ENCODE measurements around the gene NUBP2.

Gene NUBP2

DNA sequence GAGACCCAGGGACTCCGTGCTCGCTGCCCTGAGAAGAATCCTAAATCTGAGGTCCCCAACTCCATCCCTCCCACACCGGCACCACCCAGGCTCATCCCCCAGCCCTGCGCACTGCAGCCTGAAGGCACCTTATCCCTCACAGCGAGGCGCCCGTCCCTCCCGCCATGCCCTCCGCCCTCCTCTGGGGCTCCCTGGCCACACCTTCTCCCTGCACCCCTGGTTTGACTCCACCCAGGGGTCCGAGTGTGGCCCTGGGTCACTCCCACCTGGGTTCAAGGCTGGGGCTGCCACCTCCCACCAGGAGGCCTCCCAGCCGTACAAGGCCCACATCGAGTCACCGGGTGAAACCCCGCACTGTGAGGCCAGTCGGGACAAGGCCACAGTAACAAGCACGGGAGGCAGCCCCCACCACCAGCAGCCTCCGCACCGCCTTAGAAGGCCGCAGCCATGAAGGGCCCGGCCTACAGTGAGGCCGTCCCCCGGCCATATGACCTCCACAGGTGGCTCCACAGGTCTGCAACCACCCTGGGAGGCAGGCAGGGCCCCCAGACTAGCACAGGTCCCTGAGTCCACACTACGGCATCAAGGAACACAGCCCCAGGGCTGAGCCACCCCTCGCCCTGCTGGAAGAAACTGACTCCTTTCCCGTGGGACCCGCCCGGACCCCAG lies 35.6 kb downstream of the NUBP2 start:
- TF ChIP-seq, protein P1, sequence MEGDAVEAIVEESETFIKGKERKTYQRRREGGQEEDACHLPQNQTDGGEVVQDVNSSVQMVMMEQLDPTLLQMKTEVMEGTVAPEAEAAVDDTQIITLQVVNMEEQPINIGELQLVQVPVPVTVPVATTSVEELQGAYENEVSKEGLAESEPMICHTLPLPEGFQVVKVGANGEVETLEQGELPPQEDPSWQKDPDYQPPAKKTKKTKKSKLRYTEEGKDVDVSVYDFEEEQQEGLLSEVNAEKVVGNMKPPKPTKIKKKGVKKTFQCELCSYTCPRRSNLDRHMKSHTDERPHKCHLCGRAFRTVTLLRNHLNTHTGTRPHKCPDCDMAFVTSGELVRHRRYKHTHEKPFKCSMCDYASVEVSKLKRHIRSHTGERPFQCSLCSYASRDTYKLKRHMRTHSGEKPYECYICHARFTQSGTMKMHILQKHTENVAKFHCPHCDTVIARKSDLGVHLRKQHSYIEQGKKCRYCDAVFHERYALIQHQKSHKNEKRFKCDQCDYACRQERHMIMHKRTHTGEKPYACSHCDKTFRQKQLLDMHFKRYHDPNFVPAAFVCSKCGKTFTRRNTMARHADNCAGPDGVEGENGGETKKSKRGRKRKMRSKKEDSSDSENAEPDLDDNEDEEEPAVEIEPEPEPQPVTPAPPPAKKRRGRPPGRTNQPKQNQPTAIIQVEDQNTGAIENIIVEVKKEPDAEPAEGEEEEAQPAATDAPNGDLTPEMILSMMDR (conservative IDR thresholded peaks at IDR 0.05; ENCODE audit: low read depth) = no peak
- no peak for DNase-seq (ENCODE audit: low spot score)
- H3K27ac ChIP-seq = no peak overlapping the region
- ChIA-PET CTCF (no interaction called here), POLR2A (ENCODE audit: low non-redundant PET) (no interaction called here)

DNA sequence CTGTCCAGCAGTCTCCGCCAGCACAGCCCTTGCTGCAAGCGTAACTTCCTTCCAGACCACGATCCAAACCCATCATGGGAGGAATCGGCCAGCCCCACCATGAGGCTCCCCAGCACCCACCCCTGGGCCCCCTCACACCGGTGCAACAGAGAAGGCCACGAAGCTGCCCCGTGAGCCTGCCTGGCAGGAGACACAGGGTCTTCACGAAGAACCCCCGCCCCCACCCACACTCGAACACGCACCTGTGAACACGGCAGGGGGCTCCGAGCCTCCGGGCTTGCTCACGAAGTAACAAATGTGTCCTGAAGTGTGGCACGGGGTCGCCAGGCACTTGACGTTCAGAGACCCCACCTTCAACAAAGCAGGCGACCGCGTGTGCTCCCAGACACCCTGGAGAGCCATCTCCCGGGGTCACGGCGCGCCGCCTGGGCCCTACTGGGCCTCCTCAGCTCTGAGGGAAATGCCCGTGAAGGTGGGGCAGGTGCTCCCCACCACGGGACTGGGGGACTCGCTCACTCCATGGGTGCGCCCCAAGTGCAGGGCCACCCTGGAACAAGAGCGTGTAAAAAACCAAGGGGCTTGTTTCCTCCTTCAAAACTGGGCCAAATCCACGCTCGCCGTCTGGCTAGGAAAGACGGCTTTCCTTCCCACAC lies 36.2 kb downstream of the NUBP2 start:
- POLR2A ChIA-PET (ENCODE audit: low non-redundant PET) = no interaction called here
- CTCF ChIA-PET = no interaction called here
- no peak overlapping the region for H3K27ac ChIP-seq
- TF ChIP-seq, protein P1 (conservative IDR thresholded peaks at IDR 0.05; ENCODE audit: low read depth) = no peak
- no peak for DNase-seq (ENCODE audit: low spot score)

DNA sequence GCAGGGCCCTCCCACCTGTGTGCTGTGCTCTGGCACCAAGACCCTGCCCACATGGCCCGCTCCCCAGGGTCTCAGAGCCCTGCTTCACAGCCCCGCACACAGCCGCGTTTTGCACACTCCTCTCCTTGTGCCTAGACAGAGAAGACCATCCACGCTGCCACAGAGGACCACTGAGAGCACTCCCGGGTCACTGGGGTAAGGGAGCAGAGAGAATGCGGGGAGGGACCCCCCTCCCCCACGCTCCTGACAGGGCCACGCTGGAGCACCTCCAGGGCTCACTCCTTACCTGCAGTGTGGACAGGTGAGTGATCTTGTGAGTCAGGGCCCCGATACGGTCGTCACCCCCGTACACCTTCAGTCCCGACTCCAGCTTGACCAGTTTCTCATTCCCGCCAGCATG lies 36.9 kb downstream of the NUBP2 start:
- CTCF ChIA-PET = no interaction called here
- no peak overlapping the region for H3K27ac ChIP-seq
- DNase-seq (ENCODE audit: low spot score) = no peak
- POLR2A ChIA-PET (ENCODE audit: low non-redundant PET) = no interaction called here
- TF ChIP-seq, protein P1 (conservative IDR thresholded peaks at IDR 0.05; ENCODE audit: low read depth) = no peak

DNA sequence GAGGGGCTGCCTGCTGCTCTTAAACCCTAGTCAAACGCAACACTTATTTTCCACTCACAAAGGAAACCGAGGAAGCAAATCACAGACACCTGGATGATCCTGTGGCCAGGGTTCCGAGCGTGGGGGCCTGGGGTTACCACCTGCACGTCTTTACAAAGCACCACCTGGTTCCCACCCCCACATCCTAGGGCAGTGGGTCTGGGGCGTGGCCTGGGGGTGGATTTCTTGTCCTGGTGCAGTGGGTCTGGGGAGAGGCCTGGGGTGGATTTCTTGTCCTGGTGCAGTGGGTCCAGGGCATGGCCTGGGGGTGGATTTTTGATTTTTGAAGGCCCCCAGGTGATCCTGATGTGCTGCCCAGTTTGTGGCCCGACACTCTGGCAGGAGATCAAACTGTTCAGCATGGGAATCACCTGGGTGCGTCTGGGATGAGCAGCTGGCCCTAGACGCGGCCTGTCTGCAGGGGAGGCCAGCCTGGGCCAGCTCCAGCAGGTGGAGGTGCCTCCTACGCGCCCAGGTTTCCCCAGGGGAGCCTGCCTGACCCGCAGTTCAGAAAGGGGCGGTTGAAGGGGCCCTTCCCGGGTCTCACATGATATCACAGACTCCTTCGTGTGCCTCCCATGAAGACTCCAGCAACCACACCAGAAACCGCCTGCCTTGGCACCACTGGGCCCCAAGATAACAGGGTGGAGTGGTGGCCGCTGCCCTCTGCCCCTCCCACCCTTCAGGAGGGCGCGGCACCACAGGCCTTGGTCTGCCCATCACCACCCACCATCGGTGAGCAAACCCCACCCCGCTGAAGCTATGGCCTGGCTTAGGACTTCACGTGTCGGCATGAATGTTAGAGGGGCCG lies 37.6 kb downstream of the NUBP2 start:
- TF ChIP-seq, protein P1 (conservative IDR thresholded peaks at IDR 0.05; ENCODE audit: low read depth) = no peak
- DNase-seq (ENCODE audit: low spot score) = no peak
- H3K27ac ChIP-seq = peak overlapping the region; percentile 12; the same call in 1 of the 2 replicates
- ChIA-PET CTCF (interaction anchor here (0.6 kb wide), 2 partner anchors 69 to 244 kb away, joined by 3 to 4 read pairs; no protein-coding TSS in a partner anchor), POLR2A (ENCODE audit: low non-redundant PET) (no interaction called here)

DNA sequence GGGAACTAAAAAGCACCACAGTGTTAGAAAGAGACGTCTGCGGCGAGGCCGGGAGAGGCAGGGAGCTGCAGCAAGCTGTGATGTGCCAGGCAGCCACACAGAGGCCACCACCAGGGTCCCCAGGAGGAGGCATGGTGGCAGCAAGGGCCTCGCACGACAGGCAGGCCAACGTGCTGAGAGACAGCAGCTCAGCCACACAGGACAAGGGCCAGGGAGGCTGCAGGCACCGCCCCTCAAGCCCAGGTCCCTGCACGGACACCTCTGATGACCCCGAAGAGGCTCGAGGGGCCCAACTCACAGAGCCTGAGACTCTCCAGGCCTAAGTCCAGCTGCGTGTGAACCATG lies 38.2 kb downstream of the NUBP2 start:
- CTCF ChIA-PET = interaction anchor here (0.6 kb wide), 2 partner anchors 69 to 244 kb away, joined by 3 to 4 read pairs; no protein-coding TSS in a partner anchor
- no peak for DNase-seq (ENCODE audit: low spot score)
- peak overlapping the region; percentile 27; the same call in 1 of the 2 replicates for H3K27ac ChIP-seq
- POLR2A ChIA-PET (ENCODE audit: low non-redundant PET) = no interaction called here
- TF ChIP-seq, protein P1 (conservative IDR thresholded peaks at IDR 0.05; ENCODE audit: low read depth) = no peak

DNA sequence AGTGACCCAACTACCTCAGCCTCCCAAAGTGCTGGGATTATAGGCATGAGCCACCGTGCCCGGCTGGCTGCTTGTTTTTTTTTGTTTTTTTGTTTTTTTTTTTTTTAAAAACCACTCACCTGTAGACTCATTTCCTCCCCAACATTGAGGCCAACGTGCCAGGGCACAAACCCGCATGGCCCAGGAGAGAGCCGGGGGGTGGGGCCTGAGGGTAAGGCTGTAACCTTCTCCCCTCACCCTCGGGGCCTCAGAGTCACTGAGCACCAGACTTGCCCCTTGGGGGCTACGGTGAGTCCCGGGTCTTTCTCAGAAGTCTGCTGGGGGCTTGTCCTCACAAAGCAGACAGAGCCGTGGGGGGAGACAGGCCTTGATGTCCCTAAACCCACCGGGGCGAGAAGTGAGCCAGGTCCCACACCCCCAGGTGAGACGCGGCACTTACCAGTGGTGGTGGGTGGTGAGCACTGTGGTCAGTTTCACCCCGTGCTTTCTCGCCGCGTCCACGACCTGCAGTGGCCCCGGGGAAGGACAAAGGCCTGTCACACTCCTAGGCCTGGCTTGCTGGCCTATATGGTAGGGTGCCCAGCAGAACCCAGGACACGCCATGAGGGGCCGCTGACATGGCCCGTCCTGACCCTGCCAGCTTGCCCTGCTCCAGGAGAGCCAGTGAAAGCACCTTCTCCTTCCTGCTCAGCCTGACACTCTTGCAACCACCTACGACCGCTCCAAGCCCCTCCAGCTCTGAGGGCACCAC lies 39.3 kb downstream of the NUBP2 start:
- TF ChIP-seq, protein P1 (conservative IDR thresholded peaks at IDR 0.05; ENCODE audit: low read depth) = no peak
- no peak for DNase-seq (ENCODE audit: low spot score)
- POLR2A ChIA-PET (ENCODE audit: low non-redundant PET) = no interaction called here
- peak overlapping the region; percentile 27 for H3K27ac ChIP-seq
- CTCF ChIA-PET = no interaction called here
